Regular cardiac myocyte (primary cell): Measurements from ENCODE around the gene GTF3C6. TPM values are rescaled to one million over a fixed set of nuclear protein-coding genes. Genes with fewer than 3 reads are reported as not detected.

Source experiments
- total RNA-seq: library from RNA; depleted of rRNA; stranded (reverse); fragments of >200 nt; gene quantifications from 2 replicates; pipeline ENCODE4 v1.2.3, GENCODE V29; 2014

The GTF3C6 gene, protein sequence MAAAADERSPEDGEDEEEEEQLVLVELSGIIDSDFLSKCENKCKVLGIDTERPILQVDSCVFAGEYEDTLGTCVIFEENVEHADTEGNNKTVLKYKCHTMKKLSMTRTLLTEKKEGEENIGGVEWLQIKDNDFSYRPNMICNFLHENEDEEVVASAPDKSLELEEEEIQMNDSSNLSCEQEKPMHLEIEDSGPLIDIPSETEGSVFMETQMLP
- 37.8 and 89.9 TPM in 2 replicates for total RNA-seq

GRCh38 chr6:110958329-110959192 is at the start of gene GTF3C6:
Gene GTF3C6, plus strand, starts transcription at chr6:110958706. Its CDS starts 64 bp downstream, at chr6:110958770.

Other genes starting within 250 kb of the GTF3C6 start
- 6.1 and 7.3 TPM in 2 replicates for gene CDK19, start 143.2 kb upstream of the GTF3C6 start, total RNA-seq
- 30.7 and 70.5 TPM in 2 replicates for gene AMD1, start 83.9 kb upstream of the GTF3C6 start, total RNA-seq
- 34.7 and 52.3 TPM in 2 replicates for gene RPF2, start 23.3 kb downstream of the GTF3C6 start, total RNA-seq
- gene SLC16A10, start 128.8 kb downstream of the GTF3C6 start, total RNA-seq = not detected in 2 replicates